Coronary artery (tissue), 2 donors: ENCODE results near the gene KREMEN1.
A peak's percentile ranks its signal among the peaks of the same experiment; 100 is the strongest.

Experiments used
- DNase-seq: peaks from one replicate; pipeline ENCODE4 v3.0.0-alpha.2; 2017; ENCODE audit warnings: low spot score
- H3K27ac ChIP-seq, 2 donors: fragments of 200-600 bp; sonication (generic); one replicate each; pipeline ENCODE4 v1.5.1; 2016 to 2019
- H3K4me3 ChIP-seq: fragments of 200-600 bp; sonication (generic); 2 replicates; pipeline ENCODE4 v1.5.1; 2016; ENCODE audit warnings: mild to moderate bottlenecking, moderate library complexity
- CTCF ChIP-seq: fragments of 200-600 bp; sonication (generic); IDR thresholded peaks from one replicate; pipeline ENCODE4 v1.5.1; 2019; ENCODE audit warnings: antibody characterized with exemption

KREMEN1 gene

GRCh38 chr22:29158546-29158945 is 85.7 kb downstream of the KREMEN1 start:
- no peak for DNase-seq
- no peak for TF ChIP-seq CTCF
- H3K4me3 ChIP-seq = no peak overlapping the region
- H3K27ac ChIP-seq = no peak overlapping the region

GRCh38 chr22:29163808-29164207 is 91.0 kb downstream of the KREMEN1 start:
- DNase-seq = no peak
- TF ChIP-seq CTCF = no peak
- H3K27ac ChIP-seq = no peak overlapping the region
- no peak overlapping the region for H3K4me3 ChIP-seq

- no peak overlapping the region for H3K4me3 ChIP-seq
- TF ChIP-seq CTCF = no peak
- peak; percentile 35 for DNase-seq
- H3K27ac ChIP-seq = no peak overlapping the region
These were observed 92.7 kb downstream of the KREMEN1 start for GRCh38 chr22:29165321-29166060.

GRCh38 chr22:29166180-29166579 is 93.3 kb downstream of the KREMEN1 start:
- Histone ChIP-seq H3K27ac (no peak overlapping the region), H3K4me3 (no peak overlapping the region)
- DNase-seq = peak; percentile 19
- TF ChIP-seq CTCF = no peak

- Histone ChIP-seq H3K4me3 (no peak overlapping the region), H3K27ac (no peak overlapping the region)
- DNase-seq = peak; percentile 62
- no peak for TF ChIP-seq CTCF
These were observed 94.4 kb downstream of the KREMEN1 start for GRCh38 chr22:29167032-29167911.

- Histone ChIP-seq H3K27ac (no peak overlapping the region), H3K4me3 (no peak overlapping the region)
- no peak for TF ChIP-seq CTCF
- DNase-seq = no peak
These were observed 98.9 kb downstream of the KREMEN1 start for GRCh38 chr22:29171721-29172120.
